ENCODE results near the gene SORCS2.

- TF ChIP-seq CTCF (conservative IDR thresholded peaks at IDR 0.05; ENCODE audit: low read depth, low read length) (peak; percentile 48), EZH2 (IDR thresholded peaks at IDR 0.05; ENCODE audit: borderline replicate concordance, low read depth, low read length, poor library complexity, severe bottlenecking) (no peak)
Measured at GRCh38 chr4:7194251-7195140, 2.2 kb downstream of the SORCS2 start.

All from A673 (cell line).